KMS-11 (cell line): ENCODE results near the gene SLC6A16.
"Not testable (repeated sequence)": the region's sequence is repeated elsewhere in the genome, so short reads cannot be mapped to it uniquely, and the experiment has no call there.

Experiments
- H2AFZ ChIP-seq: fragments of 200-600 bp; sonication (generic); 2 replicates; pipeline ENCODE4 v1.6.1; 2016; ENCODE audit warnings: antibody characterized with exemption, mixed run types, low read depth
- H3K27ac ChIP-seq: fragments of 200-600 bp; sonication (generic); 2 replicates; pipeline ENCODE4 v1.6.1; 2016; ENCODE audit warnings: mild to moderate bottlenecking, mixed run types
- H3K27me3 ChIP-seq: fragments of 200-600 bp; sonication (generic); 2 replicates; pipeline ENCODE4 v1.6.1; 2017; ENCODE audit warnings: mild to moderate bottlenecking, low read depth, mixed run types, moderate library complexity; ENCODE audit not compliant: insufficient read depth
- H3K36me3 ChIP-seq: fragments of 200-600 bp; sonication (generic); 2 replicates; pipeline ENCODE4 v1.6.1; 2017; ENCODE audit warnings: mild to moderate bottlenecking, mixed run types; ENCODE audit not compliant: insufficient read depth
- H3K4me1 ChIP-seq: fragments of 200-600 bp; sonication (generic); 2 replicates; pipeline ENCODE4 v1.6.1; 2016; ENCODE audit warnings: mild to moderate bottlenecking, low read depth, mixed run types; ENCODE audit not compliant: poor library complexity, severe bottlenecking
- H3K4me2 ChIP-seq: fragments of 200-600 bp; sonication (generic); 2 replicates; pipeline ENCODE4 v1.7.0; 2016; ENCODE audit warnings: mild to moderate bottlenecking, mixed run types
- H3K4me3 ChIP-seq: fragments of 200-600 bp; sonication (generic); IDR thresholded peaks from 2 replicates; pipeline ENCODE4 v1.6.1; 2017; ENCODE audit warnings: low read depth, low read length, mixed read lengths; ENCODE audit not compliant: insufficient read depth
- H3K79me2 ChIP-seq: fragments of 200-600 bp; sonication (generic); 2 replicates; pipeline ENCODE4 v1.6.1; 2016; ENCODE audit warnings: low read depth, mixed run types; ENCODE audit not compliant: insufficient read depth
- H3K9ac ChIP-seq: fragments of 200-600 bp; sonication (generic); 2 replicates; pipeline ENCODE4 v1.6.1; 2016; ENCODE audit warnings: mild to moderate bottlenecking, mixed run types
- H4K20me1 ChIP-seq: fragments of 200-600 bp; sonication (generic); 2 replicates; pipeline ENCODE4 v1.6.1; 2016; ENCODE audit warnings: mild to moderate bottlenecking, mixed run types; ENCODE audit not compliant: insufficient read depth
- TF ChIP-seq, protein P1 (sequence below): fragments of 200-600 bp; sonication (generic); conservative IDR thresholded peaks from 2 replicates; pipeline ENCODE4 v1.6.1; 2017; ENCODE audit warnings: low read depth, mild to moderate bottlenecking, antibody characterized with exemption, low read length, moderate library complexity, mixed read lengths

The SLC6A16 gene

DNA sequence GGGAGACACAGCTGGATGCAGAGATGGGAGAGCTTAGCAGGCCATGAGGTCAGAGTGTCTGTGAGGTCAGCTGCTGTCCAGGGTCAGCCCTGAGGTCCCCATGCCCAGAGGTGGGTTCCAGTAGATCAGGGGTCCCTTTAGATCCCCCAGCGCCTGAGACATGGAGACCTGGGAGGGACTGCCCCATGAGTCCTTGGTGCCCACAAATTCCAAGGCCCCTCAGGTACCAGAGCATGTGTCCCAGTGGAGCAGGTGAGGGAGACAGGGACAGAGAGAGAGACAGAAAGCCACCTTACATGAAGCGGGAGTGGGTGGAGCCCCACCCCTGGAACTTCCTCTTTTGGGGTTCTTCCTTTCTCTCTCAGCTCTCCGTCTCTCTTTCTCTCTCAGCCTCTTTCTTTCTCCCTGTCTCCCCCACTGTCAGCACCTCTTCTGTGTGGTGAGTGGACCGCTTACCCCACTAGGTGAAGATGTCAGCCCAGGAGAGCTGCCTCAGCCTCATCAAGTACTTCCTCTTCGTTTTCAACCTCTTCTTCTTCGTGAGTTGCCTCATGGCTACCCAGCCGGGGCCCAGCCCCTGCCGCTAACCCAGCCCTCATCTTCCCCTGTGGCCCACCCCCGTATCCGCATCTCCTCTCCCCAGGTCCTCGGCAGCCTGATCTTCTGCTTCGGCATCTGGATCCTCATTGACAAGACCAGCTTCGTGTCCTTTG is 10.2 kb upstream of the SLC6A16 start, which contains the start of gene CD37:
Gene CD37, plus strand, starts transcription at position 336 of the 713 bp plus-strand sequence. Its CDS starts 135 bp downstream, at position 471.
- no peaks in the 10 kb centered on the region for H4K20me1 ChIP-seq
- peaks cover 2% of the 10 kb centered on the region for H3K4me1 ChIP-seq
- no peaks in the 10 kb centered on the region for H3K79me2 ChIP-seq
- H3K9ac ChIP-seq, result no peak within 1 kb of the TSS
- no peaks in the 10 kb centered on the region for H3K36me3 ChIP-seq
- H3K27me3 ChIP-seq, result peaks cover 7% of the 10 kb centered on the region; the same call in 1 of the 2 replicates
- no peak within 1 kb of the TSS for H3K4me2 ChIP-seq
- no peak within 1 kb of the TSS; the same call in 1 of the 2 replicates for H2AFZ ChIP-seq
- TF ChIP-seq, protein P1, sequence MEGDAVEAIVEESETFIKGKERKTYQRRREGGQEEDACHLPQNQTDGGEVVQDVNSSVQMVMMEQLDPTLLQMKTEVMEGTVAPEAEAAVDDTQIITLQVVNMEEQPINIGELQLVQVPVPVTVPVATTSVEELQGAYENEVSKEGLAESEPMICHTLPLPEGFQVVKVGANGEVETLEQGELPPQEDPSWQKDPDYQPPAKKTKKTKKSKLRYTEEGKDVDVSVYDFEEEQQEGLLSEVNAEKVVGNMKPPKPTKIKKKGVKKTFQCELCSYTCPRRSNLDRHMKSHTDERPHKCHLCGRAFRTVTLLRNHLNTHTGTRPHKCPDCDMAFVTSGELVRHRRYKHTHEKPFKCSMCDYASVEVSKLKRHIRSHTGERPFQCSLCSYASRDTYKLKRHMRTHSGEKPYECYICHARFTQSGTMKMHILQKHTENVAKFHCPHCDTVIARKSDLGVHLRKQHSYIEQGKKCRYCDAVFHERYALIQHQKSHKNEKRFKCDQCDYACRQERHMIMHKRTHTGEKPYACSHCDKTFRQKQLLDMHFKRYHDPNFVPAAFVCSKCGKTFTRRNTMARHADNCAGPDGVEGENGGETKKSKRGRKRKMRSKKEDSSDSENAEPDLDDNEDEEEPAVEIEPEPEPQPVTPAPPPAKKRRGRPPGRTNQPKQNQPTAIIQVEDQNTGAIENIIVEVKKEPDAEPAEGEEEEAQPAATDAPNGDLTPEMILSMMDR, result no peak
- H3K4me3 ChIP-seq, result no peak within 1 kb of the TSS
- no peak within 1 kb of the TSS for H3K27ac ChIP-seq

DNA sequence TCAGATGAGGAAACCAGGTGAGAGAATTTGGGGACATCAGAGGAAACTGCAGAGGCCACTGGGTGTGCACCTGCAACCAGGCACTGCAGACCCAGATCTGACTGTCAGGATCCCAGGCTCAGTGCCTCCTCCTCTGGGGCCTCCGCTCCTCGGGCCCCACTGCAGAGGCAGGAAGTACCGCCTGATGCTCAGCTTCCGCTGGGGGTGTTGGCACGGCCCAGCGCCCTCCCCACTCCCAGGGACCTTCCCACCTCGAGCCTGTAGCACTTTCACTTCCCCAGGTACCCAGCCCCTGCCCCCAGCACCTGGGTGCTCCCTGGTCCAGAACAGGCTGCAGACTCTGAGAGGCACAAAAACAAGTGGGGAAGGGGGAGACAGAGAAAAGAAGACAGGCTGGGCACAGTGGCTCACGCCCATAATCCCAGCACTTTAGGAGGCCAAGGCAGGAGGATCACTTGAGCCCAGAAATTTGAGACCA is 8.9 kb upstream of the SLC6A16 start:
- Histone ChIP-seq H3K27me3 (peaks cover 6% of the 10 kb centered on the region; the same call in 1 of the 2 replicates), H3K36me3 (no peaks in the 10 kb centered on the region), H3K79me2 (no peaks in the 10 kb centered on the region), H3K4me3 (no peak overlapping the region), H4K20me1 (no peaks in the 10 kb centered on the region), H2AFZ (no peak overlapping the region), H3K4me1 (peaks cover 2% of the 10 kb centered on the region), H3K27ac (no peak overlapping the region), H3K4me2 (no peak overlapping the region), H3K9ac (no peak overlapping the region)
- TF ChIP-seq, protein P1, result no peak

DNA sequence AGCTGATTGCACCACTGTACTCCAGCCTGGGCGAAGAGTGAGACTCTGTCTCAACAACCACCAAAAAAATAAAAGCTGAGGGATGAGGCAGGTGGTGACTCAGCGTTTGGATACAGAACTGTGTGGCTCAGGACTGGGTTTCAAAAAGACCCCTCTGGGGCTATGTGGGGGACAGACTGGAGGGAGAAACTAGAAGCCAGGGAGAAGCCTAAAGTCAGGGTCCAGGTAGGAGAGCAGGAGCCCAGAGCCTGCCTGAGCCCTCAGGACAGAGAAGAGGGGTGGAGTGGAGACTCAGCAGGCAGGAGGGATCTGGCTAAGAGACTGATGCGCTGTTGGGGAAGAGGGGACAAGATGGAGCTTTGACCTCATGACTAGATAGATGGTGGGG is 8.4 kb upstream of the SLC6A16 start:
- TF ChIP-seq, protein P1, result no peak
- H3K79me2 ChIP-seq, result no peaks in the 10 kb centered on the region
- no peaks in the 10 kb centered on the region for H4K20me1 ChIP-seq
- H3K4me2 ChIP-seq, result no peak overlapping the region
- no peak overlapping the region for H3K9ac ChIP-seq
- H2AFZ ChIP-seq, result no peak overlapping the region
- H3K27ac ChIP-seq, result no peak overlapping the region
- H3K4me1 ChIP-seq, result peaks cover 2% of the 10 kb centered on the region
- no peaks in the 10 kb centered on the region for H3K36me3 ChIP-seq
- peaks cover 6% of the 10 kb centered on the region; the same call in 1 of the 2 replicates for H3K27me3 ChIP-seq
- no peak overlapping the region for H3K4me3 ChIP-seq

DNA sequence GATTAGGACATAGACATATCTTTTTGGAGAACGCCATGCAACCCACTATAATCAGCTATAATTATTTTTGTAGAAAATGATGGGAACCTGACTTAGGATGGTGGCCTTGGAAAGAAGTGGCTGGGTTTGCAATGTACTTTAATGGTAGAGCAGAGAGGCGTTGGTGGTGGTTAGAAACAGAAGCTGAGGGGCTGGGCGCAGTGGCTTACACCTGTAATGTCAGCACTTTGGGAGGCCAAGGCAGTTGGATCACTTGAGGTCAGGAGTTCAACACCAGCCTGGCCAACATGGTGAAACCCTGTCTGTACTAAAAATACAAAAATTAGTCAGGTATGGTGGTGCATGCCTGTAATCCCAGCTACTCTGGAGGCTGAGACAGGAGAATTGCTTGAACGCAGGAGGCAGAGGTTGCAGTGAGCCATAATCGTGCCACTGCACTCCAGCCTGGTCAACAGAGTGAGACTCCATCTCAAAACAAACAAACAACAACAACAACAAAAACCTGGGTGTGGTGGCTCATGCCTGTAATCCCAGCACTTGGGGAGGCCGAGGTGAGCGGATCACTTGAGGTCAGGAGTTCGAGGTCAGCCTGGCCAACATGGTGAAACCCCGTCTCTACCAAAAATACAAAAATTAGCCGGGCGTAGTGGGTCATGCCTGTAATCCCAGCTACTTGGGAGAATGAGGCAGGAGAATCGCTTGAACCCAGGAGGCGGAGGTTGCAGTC is 7.9 kb upstream of the SLC6A16 start:
- H3K4me1 ChIP-seq, H3K4me2 ChIP-seq, H3K4me3 ChIP-seq, H3K79me2 ChIP-seq, H3K27ac ChIP-seq, H3K9ac ChIP-seq, H2AFZ ChIP-seq, H3K27me3 ChIP-seq, H4K20me1 ChIP-seq, H3K36me3 ChIP-seq: not testable (repeated sequence)
